Measurements from ENCODE around the gene TNPO3.

Gene TNPO3

GRCh38 chr7:128961030-128961659 lies 93.8 kb downstream of the TNPO3 start:
- DNase-seq (ENCODE audit: low read depth) = no peak
- no peak overlapping the region for H3K4me3 ChIP-seq (ENCODE audit: low read depth, low read length)
- no peak for TF ChIP-seq CTCF (IDR thresholded peaks at IDR 0.05; ENCODE audit: low read depth, low read length)
- no peak for TF ChIP-seq MAX (IDR thresholded peaks at IDR 0.05; ENCODE audit: low read depth, low read length)
- TF ChIP-seq POLR2A (IDR thresholded peaks at IDR 0.05; ENCODE audit: extremely low read depth, insufficient read length) = no peak
- TF ChIP-seq MYC (IDR thresholded peaks at IDR 0.05; ENCODE audit: low read depth, low read length) = no peak

GRCh38 chr7:128959296-128959695 lies 95.6 kb downstream of the TNPO3 start:
- no peak for TF ChIP-seq CTCF (IDR thresholded peaks at IDR 0.05; ENCODE audit: low read depth, low read length)
- TF ChIP-seq POLR2A (IDR thresholded peaks at IDR 0.05; ENCODE audit: extremely low read depth, insufficient read length) = no peak
- no peak for TF ChIP-seq MAX (IDR thresholded peaks at IDR 0.05; ENCODE audit: low read depth, low read length)
- no peak for TF ChIP-seq MYC (IDR thresholded peaks at IDR 0.05; ENCODE audit: low read depth, low read length)
- H3K4me3 ChIP-seq (ENCODE audit: low read depth, low read length) = no peak overlapping the region
- DNase-seq (ENCODE audit: low read depth) = no peak

GRCh38 chr7:128955981-128956380 lies 98.9 kb downstream of the TNPO3 start:
- TF ChIP-seq MYC (IDR thresholded peaks at IDR 0.05; ENCODE audit: low read depth, low read length) = no peak
- no peak for TF ChIP-seq CTCF (IDR thresholded peaks at IDR 0.05; ENCODE audit: low read depth, low read length)
- TF ChIP-seq MAX (IDR thresholded peaks at IDR 0.05; ENCODE audit: low read depth, low read length) = no peak
- TF ChIP-seq POLR2A (IDR thresholded peaks at IDR 0.05; ENCODE audit: extremely low read depth, insufficient read length) = no peak
- no peak overlapping the region for H3K4me3 ChIP-seq (ENCODE audit: low read depth, low read length)
- no peak for DNase-seq (ENCODE audit: low read depth)

GRCh38 chr7:128954830-128955802 lies 99.8 kb downstream of the TNPO3 start:
- H3K4me3 ChIP-seq (ENCODE audit: low read depth, low read length) = no peak overlapping the region
- DNase-seq (ENCODE audit: low read depth) = no peak
- TF ChIP-seq MAX (IDR thresholded peaks at IDR 0.05; ENCODE audit: low read depth, low read length) = no peak
- no peak for TF ChIP-seq CTCF (IDR thresholded peaks at IDR 0.05; ENCODE audit: low read depth, low read length)
- no peak for TF ChIP-seq POLR2A (IDR thresholded peaks at IDR 0.05; ENCODE audit: extremely low read depth, insufficient read length)
- no peak for TF ChIP-seq MYC (IDR thresholded peaks at IDR 0.05; ENCODE audit: low read depth, low read length)

GRCh38 chr7:128954150-128954549 lies 100.8 kb downstream of the TNPO3 start:
- no peak for DNase-seq (ENCODE audit: low read depth)
- no peak for TF ChIP-seq POLR2A (IDR thresholded peaks at IDR 0.05; ENCODE audit: extremely low read depth, insufficient read length)
- no peak for TF ChIP-seq MYC (IDR thresholded peaks at IDR 0.05; ENCODE audit: low read depth, low read length)
- no peak for TF ChIP-seq CTCF (IDR thresholded peaks at IDR 0.05; ENCODE audit: low read depth, low read length)
- TF ChIP-seq MAX (IDR thresholded peaks at IDR 0.05; ENCODE audit: low read depth, low read length) = no peak
- no peak overlapping the region for H3K4me3 ChIP-seq (ENCODE audit: low read depth, low read length)
